Raji (cell line): ENCODE data around the gene SPSB3.

Experiments
- POLR2A ChIP-seq: IDR thresholded peaks from 2 replicates; pipeline ENCODE4 v1.6.1; 2011; ENCODE audit warnings: low read depth, low read length, control low read depth; ENCODE audit not compliant: insufficient read depth

The SPSB3 gene

DNA sequence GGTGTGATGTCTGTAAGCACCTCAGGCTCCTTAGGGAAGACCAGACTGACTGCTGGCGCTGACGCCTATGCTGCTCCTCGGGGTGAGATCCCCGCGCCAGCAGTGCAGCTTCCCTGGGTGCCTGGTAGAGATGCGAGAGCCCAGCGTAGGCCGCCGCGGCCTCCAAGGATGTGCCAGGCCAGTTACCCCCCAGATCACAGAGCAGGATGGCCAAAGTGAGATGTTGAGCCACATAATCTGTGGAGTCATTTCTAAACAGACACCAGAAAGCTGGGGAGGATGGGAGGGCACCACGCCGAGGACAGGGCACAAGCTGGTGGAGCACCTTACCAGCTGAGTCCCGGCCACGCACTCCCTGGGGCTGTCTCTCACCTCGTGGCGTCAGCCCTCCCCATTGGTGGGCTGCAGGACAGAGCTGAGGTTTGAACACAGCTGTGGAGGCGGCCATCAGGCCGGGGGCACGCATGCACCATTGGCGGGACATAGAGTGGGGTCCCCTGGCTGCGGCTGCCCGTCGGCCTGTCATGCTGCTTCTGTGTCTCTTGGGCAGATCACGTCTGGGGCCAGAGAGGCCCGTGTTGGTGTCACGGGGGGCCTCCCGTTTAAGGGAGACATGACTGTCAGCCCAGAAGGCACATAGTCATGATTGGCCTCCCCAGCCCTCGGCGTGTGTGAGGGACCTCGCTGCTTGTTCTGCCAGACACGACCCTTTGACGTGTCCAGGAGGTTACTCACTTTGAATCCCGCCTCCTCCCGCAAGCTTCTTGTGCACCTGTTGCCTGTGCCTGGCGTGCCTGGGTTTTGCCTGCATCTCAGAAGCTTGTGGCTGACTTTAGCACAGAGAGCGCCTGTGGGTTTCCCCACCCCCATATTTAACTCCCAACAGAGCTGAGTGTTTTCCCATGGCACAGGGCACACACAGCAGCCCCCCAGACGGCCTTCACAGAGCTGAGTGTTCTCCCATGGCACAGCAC, 54.4 kb downstream of the SPSB3 start:
- no peak for TF ChIP-seq POLR2A
